ENCODE data around the gene ARIH2. TPM values are rescaled to one million over a fixed set of nuclear protein-coding genes. Genes with fewer than 3 reads are reported as not detected.

The ARIH2 gene
- total and polyA plus RNA-seq, 9 of the 15 experiments (the other 6 are each of a cell fraction or from before 2014, with no cell fraction given): 27.0 to 120 (median 108) TPM

DNA sequence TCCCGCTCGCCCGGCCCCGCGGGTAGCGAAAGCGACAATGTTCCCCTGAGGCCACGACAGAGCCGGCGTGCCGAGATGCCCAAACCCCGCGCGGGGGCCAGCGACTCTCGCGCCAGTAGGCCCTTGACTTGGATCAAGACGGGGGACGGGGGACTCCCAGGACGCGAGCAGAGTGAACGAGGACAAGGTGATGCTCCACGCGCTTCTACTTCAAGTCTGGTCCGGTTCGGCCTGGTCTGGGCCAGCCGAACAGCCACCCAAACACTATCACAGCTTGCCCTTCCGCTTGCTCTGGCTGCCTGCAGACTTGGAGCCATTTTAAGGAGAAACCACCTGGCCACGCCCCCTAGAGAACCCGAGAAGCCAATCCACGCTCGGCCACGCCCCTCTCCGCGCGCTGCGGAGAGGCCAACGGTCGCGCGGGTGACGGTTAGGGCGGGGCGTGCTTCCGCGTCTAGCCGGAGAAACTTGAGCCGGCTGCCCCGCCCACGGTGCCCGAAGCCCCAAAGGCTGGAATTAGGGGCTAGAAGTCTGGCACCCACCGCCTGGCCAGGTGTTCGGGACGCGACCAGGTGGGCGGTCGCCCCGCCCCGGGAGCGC lies 102.7 kb downstream of the ARIH2 start (continued):
- TF ChIP-seq MGA (IDR thresholded peaks at IDR 0.05) (peak; percentile 13; the same call in 1 of the 2 replicates), PRMT5 (CRISPR knock-in tag; IDR thresholded peaks at IDR 0.05) (no peak), KDM4B (IDR thresholded peaks at IDR 0.05; ENCODE audit: borderline replicate concordance in 2 of 2, low read depth in 1 of 2) (no peak), ZNF644 (tag; IDR thresholded peaks at IDR 0.05; ENCODE audit: low read depth) (no peak), RBM34 (IDR thresholded peaks at IDR 0.05; ENCODE audit: borderline replicate concordance, insufficient read depth, low read length) (no peak), ZNF586 (CRISPR knock-in tag; conservative IDR thresholded peaks at IDR 0.05) (no peak), BRD4 (IDR thresholded peaks at IDR 0.05) (no peak), ZNF354B (CRISPR knock-in tag; IDR thresholded peaks at IDR 0.05) (no peak), SMAD4 (CRISPR knock-in tag; conservative IDR thresholded peaks at IDR 0.05) (no peak), KDM1A (IDR thresholded peaks at IDR 0.05) (no peak), FOSL1 (tag; conservative IDR thresholded peaks at IDR 0.05) (peak; percentile 15; the same call in 1 of the 2 replicates), ERF (CRISPR knock-in tag; IDR thresholded peaks at IDR 0.05) (peak; percentile 68; the same call in 1 of the 2 replicates), NR3C1 (CRISPR knock-in tag; IDR thresholded peaks at IDR 0.05) (0 out of 2 replicates have a peak, but pooled peaks have one; percentile 15), BHLHE40 (IDR thresholded peaks at IDR 0.05; ENCODE audit: low read length) (peak; percentile 46), PHF21A (IDR thresholded peaks at IDR 0.05; ENCODE audit: borderline replicate concordance, low read depth) (0 out of 2 replicates have a peak, but pooled peaks have one; percentile 4), HEY1 (CRISPR knock-in tag; IDR thresholded peaks at IDR 0.05; ENCODE audit: borderline replicate concordance) (no peak), ZNF253 (CRISPR knock-in tag; conservative IDR thresholded peaks at IDR 0.05) (no peak), HLTF (IDR thresholded peaks at IDR 0.05) (no peak), TAF9B (IDR thresholded peaks at IDR 0.05; ENCODE audit: partially characterized antibody) (peak; percentile 79)
